IMR-90 (cell line): ENCODE results near the gene SLC7A7. TPM values are rescaled to one million over a fixed set of nuclear protein-coding genes. Genes with fewer than 3 reads are reported as not detected.

Source experiments
- ATAC-seq: fragments of 200-7000 bp; cut with Tn5 transposase; 2 replicates; pipeline ENCODE4 v1.9.1; 2020; ENCODE audit warnings: low read depth, mild to moderate bottlenecking, moderate library complexity
- BruUV-seq: library from RNA; stranded (reverse); fragments of 400-500 nt; replicated peaks from 2 replicates; lab custom pipeline; 2021; lab: Mats Ljungman, UMichigan
- CTCF ChIA-PET: fragments of 300-600 bp; formaldehyde crosslinking; extraction: SDS; loops from one replicate; lab custom pipeline; 2021; ENCODE audit warnings: antibody characterized with exemption; lab: Yijun Ruan, JAX
- POLR2A ChIA-PET: fragments of 300-600 bp; sonication (Branson Sonifier 250); formaldehyde crosslinking; loops from one replicate; lab custom pipeline; 2022; ENCODE audit warnings: antibody characterized with exemption; ENCODE audit not compliant: unreplicated experiment; lab: Charles Lee
- DNase-seq: peaks from one replicate; pipeline ENCODE4 v3.0.0; 2013
- H2AFZ ChIP-seq: replicated peaks from 2 replicates; pipeline ENCODE3; 2013; ENCODE audit warnings: low read length, mild to moderate bottlenecking; ENCODE audit not compliant: poor library complexity
- H2AK5ac ChIP-seq: 2 replicates; pipeline ENCODE4 v1.6.1; 2013; ENCODE audit warnings: low read depth, low read length, inconsistent platforms
- H2AK9ac ChIP-seq: replicated peaks from 2 replicates; pipeline ENCODE3; 2013; ENCODE audit warnings: mild to moderate bottlenecking, low read depth, low read length, moderate library complexity; ENCODE audit not compliant: poor library complexity
- H2BK120ac ChIP-seq: 2 replicates; pipeline ENCODE4 v1.6.1; 2013; ENCODE audit warnings: low read depth, low read length, inconsistent platforms
- H2BK15ac ChIP-seq: 3 replicates; pipeline ENCODE4 v1.6.1; 2013; ENCODE audit warnings: low read depth, low read length, inconsistent platforms
- H2BK20ac ChIP-seq: 2 replicates; pipeline ENCODE4 v1.6.1; 2013; ENCODE audit warnings: low read depth, mild to moderate bottlenecking, inconsistent platforms, low read length, moderate library complexity
- H2BK5ac ChIP-seq: 2 replicates; pipeline ENCODE4 v1.6.1; 2013; ENCODE audit warnings: mild to moderate bottlenecking, low read depth, low read length, inconsistent platforms; ENCODE audit not compliant: poor library complexity, severe bottlenecking
- H3K14ac ChIP-seq: replicated peaks from 2 replicates; pipeline ENCODE4 v1.6.1; 2013; ENCODE audit warnings: low read depth, low read length, inconsistent platforms
- H3K18ac ChIP-seq: 2 replicates; pipeline ENCODE4 v1.6.1; 2013; ENCODE audit warnings: low read depth, low read length, control low read depth
- H3K23ac ChIP-seq: 2 replicates; pipeline ENCODE4 v1.6.1; 2013; ENCODE audit warnings: low read depth, low read length, inconsistent platforms
- H3K27ac ChIP-seq: 2 replicates; pipeline ENCODE4 v1.5.1; 2013; ENCODE audit warnings: mild to moderate bottlenecking, control low read depth, low read length; ENCODE audit not compliant: insufficient read depth
- H3K27me3 ChIP-seq: 2 replicates; pipeline ENCODE4 v1.6.1; 2013; ENCODE audit warnings: low read length; ENCODE audit not compliant: control insufficient read depth, insufficient read depth
- H3K36me3 ChIP-seq: 2 replicates; pipeline ENCODE4 v1.6.1; 2013; ENCODE audit warnings: low read length, mixed read lengths; ENCODE audit not compliant: control insufficient read depth, insufficient read depth
- H3K4ac ChIP-seq: 2 replicates; pipeline ENCODE4 v1.6.1; 2013; ENCODE audit warnings: low read depth, low read length, inconsistent platforms
- H3K4me1 ChIP-seq: 2 replicates; pipeline ENCODE4 v1.6.1; 2013; ENCODE audit warnings: low read length, mixed read lengths; ENCODE audit not compliant: control insufficient read depth, insufficient read depth
- H3K4me2 ChIP-seq: 2 replicates; pipeline ENCODE4 v1.6.1; 2013; ENCODE audit warnings: low read depth, mild to moderate bottlenecking, control low read depth, low read length, moderate library complexity
- H3K4me3 ChIP-seq: 2 replicates; pipeline ENCODE4 v1.5.1; 2013; ENCODE audit warnings: low read depth, mild to moderate bottlenecking, control low read depth, low read length, moderate library complexity; ENCODE audit not compliant: insufficient read depth
- H3K56ac ChIP-seq: 2 replicates; pipeline ENCODE4 v1.6.1; 2013; ENCODE audit warnings: low read length, inconsistent platforms; ENCODE audit not compliant: insufficient read depth; ENCODE audit errors: extremely low read depth
- H3K79me1 ChIP-seq, 2 experiments: 2 replicates each; pipeline ENCODE4 v1.6.1; 2013; ENCODE audit warnings: low read length in 2 of 2, inconsistent platforms in 1 of 2, low read depth in 1 of 2
- H3K9ac ChIP-seq: 2 replicates; pipeline ENCODE4 v1.6.1; 2013; ENCODE audit warnings: low read depth, low read length, control low read depth
- H3K9me1 ChIP-seq: 2 replicates; pipeline ENCODE4 v1.6.1; 2013; ENCODE audit warnings: low read length, inconsistent platforms; ENCODE audit not compliant: insufficient read depth
- H3K9me3 ChIP-seq: 2 replicates; pipeline ENCODE4 v1.6.1; 2013; ENCODE audit warnings: low read length; ENCODE audit not compliant: control insufficient read depth, insufficient read depth
- H4K20me1 ChIP-seq: 2 replicates; pipeline ENCODE4 v1.6.1; 2013; ENCODE audit warnings: low read length, inconsistent platforms; ENCODE audit not compliant: insufficient read depth
- H4K5ac ChIP-seq: 2 replicates; pipeline ENCODE4 v1.6.1; 2013; ENCODE audit warnings: mild to moderate bottlenecking, low read depth, low read length, control low read depth
- H4K8ac ChIP-seq, 2 experiments: 2 replicates each; pipeline ENCODE4 v1.6.1; 2013; ENCODE audit warnings: low read depth in 2 of 2, low read length in 2 of 2, control low read depth in 1 of 2, inconsistent platforms in 1 of 2
- H4K91ac ChIP-seq: 2 replicates; pipeline ENCODE4 v1.6.1; 2013; ENCODE audit warnings: low read depth, low read length, inconsistent platforms; ENCODE audit not compliant: insufficient read depth
- BHLHE40 ChIP-seq: fragments of 150-350 bp; IDR thresholded peaks from 2 replicates; pipeline ENCODE4 v1.6.1; 2016; ENCODE audit warnings: mild to moderate bottlenecking, low read depth, low read length
- FOS ChIP-seq: fragments of 150-350 bp; IDR thresholded peaks from 2 replicates; pipeline ENCODE4 v1.6.1; 2016; ENCODE audit warnings: low read depth, low read length
- MXI1 ChIP-seq: IDR thresholded peaks from 2 replicates; pipeline ENCODE4 v1.6.1; 2012; ENCODE audit warnings: low read depth, mild to moderate bottlenecking, low read length, moderate library complexity, borderline replicate concordance
- NFE2L2 ChIP-seq: fragments of 150-350 bp; IDR thresholded peaks from 2 replicates; pipeline ENCODE4 v1.6.1; 2016; ENCODE audit warnings: low read depth, mild to moderate bottlenecking, low read length
- RFX5 ChIP-seq: IDR thresholded peaks from 2 replicates; pipeline ENCODE4 v1.8.0; 2012; ENCODE audit warnings: low read depth, mild to moderate bottlenecking, low read length, moderate library complexity
- SMC3 ChIP-seq: fragments of 150-350 bp; IDR thresholded peaks from 2 replicates; pipeline ENCODE4 v1.6.1; 2016; ENCODE audit warnings: low read depth, mild to moderate bottlenecking, antibody characterized with exemption, low read length, moderate library complexity
- WGBS, 2 experiments: methylation state at CpG; one replicate each; pipeline versions ENCODE4 v1.1.5 to v1.1.7; 2013; ENCODE audit warnings: missing lambda C conversion rate in 2 of 2; ENCODE audit not compliant: insufficient read length in 1 of 2; ENCODE audit errors: extremely low coverage in 2 of 2; 5-methylcytosine and 5-hydroxymethylcytosine counted together
- dilution Hi-C: fragments of 300-500 bp; cut with HindIII; formaldehyde crosslinking; loops from one replicate; pipeline ENCODE4 v1.14.3; 2018; ENCODE audit warnings: low sequenced_read_pairs; ENCODE audit not compliant: unreplicated experiment
- in situ Hi-C: fragments of 300-500 bp; cut with MboI; formaldehyde crosslinking; loops from 3 replicates; pipeline ENCODE4 v1.14.3; 2019; ENCODE audit warnings: low sequenced_read_pairs, inconsistent platforms, mixed read lengths
- intact Hi-C: fragments of 100-400 bp; cut with micrococcal nuclease; formaldehyde crosslinking; loops from 2 replicates; pipeline ENCODE4 v1.10.0; 2022
- polyA plus RNA-seq, 3 experiments: library from polyadenylated mRNA; depleted of rRNA; stranded (reverse); fragments of >200 nt; gene quantifications; 2 replicates each; pipeline ENCODE4 v1.2.3, GENCODE V29; 2012; ENCODE audit warnings: low replicate concordance in 1 of 3
- total RNA-seq: library from RNA; depleted of rRNA; stranded (reverse); fragments of >200 nt; gene quantifications from 2 replicates; pipeline ENCODE4 v1.2.3, GENCODE V29; 2012
- TF ChIP-seq, protein P1 (sequence below): fragments of 150-350 bp; IDR thresholded peaks from 2 replicates; pipeline ENCODE4 v1.6.1; 2017; ENCODE audit warnings: mild to moderate bottlenecking, antibody characterized with exemption, low read length, low read depth

SLC7A7 gene
- total and polyA plus RNA-seq, 2 of the 4 experiments (the other 2 are of a cell fraction) = 1.8 to 2.0 TPM

GRCh38 chr14:22797017-22797917 lies 18.0 kb downstream of the SLC7A7 start:
- no peak overlapping the region for H3K56ac ChIP-seq
- H3K36me3 ChIP-seq = no peaks in the 10 kb centered on the region
- H3K79me1 ChIP-seq = no peaks in the 10 kb centered on the region
- no peak overlapping the region for H2AK5ac ChIP-seq
- no peak overlapping the region for H3K14ac ChIP-seq
- ChIA-PET CTCF (no interaction called here), POLR2A (no interaction called here)
- H4K5ac ChIP-seq = no peak overlapping the region
- no peak overlapping the region for H2AFZ ChIP-seq
- ATAC-seq (no peak), DNase-seq (no peak)
- no peak overlapping the region for H2AK9ac ChIP-seq
- no peak overlapping the region for H4K91ac ChIP-seq
- no peak overlapping the region for H3K27ac ChIP-seq
- no peak overlapping the region for H3K18ac ChIP-seq
- no peaks in the 10 kb centered on the region for H3K9me3 ChIP-seq
- H3K4ac ChIP-seq = no peak overlapping the region
- no peak overlapping the region for H3K4me2 ChIP-seq
- no peaks in the 10 kb centered on the region for H4K20me1 ChIP-seq
- dilution Hi-C loops (no loop called here), in situ Hi-C loops (no loop called here), intact Hi-C loops (no loop called here)
- no peak overlapping the region for H2BK20ac ChIP-seq
- peaks cover 12% of the 10 kb centered on the region for H3K27me3 ChIP-seq
- H3K23ac ChIP-seq = no peak overlapping the region
- no peak overlapping the region for H3K9ac ChIP-seq
- no peaks in the 10 kb centered on the region; the same call in 1 of the 2 replicates for H3K9me1 ChIP-seq
- no peak overlapping the region for H4K8ac ChIP-seq
- H3K4me3 ChIP-seq = no peak overlapping the region
- H2BK120ac ChIP-seq = no peak overlapping the region
- BruUV-seq = no TSS peak
- WGBS, 2 experiments = no CpG with 5 or more reads among the region's 5 CpGs
- no peaks in the 10 kb centered on the region for H3K4me1 ChIP-seq
- no peak overlapping the region for H2BK5ac ChIP-seq
- TF ChIP-seq NFE2L2 (no peak), FOS (no peak), BHLHE40 (no peak), RFX5 (no peak), SMC3 (no peak), MXI1 (no peak)
- TF ChIP-seq, protein P1, sequence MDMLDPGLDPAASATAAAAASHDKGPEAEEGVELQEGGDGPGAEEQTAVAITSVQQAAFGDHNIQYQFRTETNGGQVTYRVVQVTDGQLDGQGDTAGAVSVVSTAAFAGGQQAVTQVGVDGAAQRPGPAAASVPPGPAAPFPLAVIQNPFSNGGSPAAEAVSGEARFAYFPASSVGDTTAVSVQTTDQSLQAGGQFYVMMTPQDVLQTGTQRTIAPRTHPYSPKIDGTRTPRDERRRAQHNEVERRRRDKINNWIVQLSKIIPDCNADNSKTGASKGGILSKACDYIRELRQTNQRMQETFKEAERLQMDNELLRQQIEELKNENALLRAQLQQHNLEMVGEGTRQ = no peak
- no peak overlapping the region for H2BK15ac ChIP-seq
